PC-3 (cell line): ENCODE data around the gene IQGAP1. TPM values are rescaled to one million over a fixed set of nuclear protein-coding genes. Genes with fewer than 3 reads are reported as not detected.
A peak's percentile ranks its signal among the peaks of the same experiment; 100 is the strongest.

Experiments used
- ATAC-seq: fragments of 200-7000 bp; cut with Tn5 transposase; 2 replicates; pipeline ENCODE4 v1.9.1; 2020; ENCODE audit warnings: mild to moderate bottlenecking, moderate library complexity
- BruUV-seq: library from RNA; stranded (reverse); fragments of 400-500 nt; replicated peaks from 2 replicates; lab custom pipeline; 2021; lab: Mats Ljungman, UMichigan
- CTCF ChIA-PET: fragments of 300-600 bp; sonication (Branson Sonifier 250); formaldehyde crosslinking; loops from one replicate; lab custom pipeline; 2022; ENCODE audit warnings: antibody characterized with exemption; lab: Charles Lee
- POLR2A ChIA-PET: fragments of 300-600 bp; sonication (Branson Sonifier 250); formaldehyde crosslinking; loops from one replicate; lab custom pipeline; 2022; ENCODE audit warnings: antibody characterized with exemption; ENCODE audit not compliant: unreplicated experiment; lab: Charles Lee
- DNase-seq: peaks from one replicate; pipeline ENCODE4 v3.0.0-alpha.2; 2015
- H2AFZ ChIP-seq: fragments of 300-600 bp; sonication (generic); 2 replicates; pipeline ENCODE4 v1.6.0; 2016; ENCODE audit warnings: antibody characterized with exemption, low read length
- H3F3A ChIP-seq: fragments of 300-600 bp; sonication (generic); one replicate; pipeline ENCODE4 v1.6.0; 2017; ENCODE audit warnings: antibody characterized with exemption, low read length, control low read depth, mild to moderate bottlenecking; ENCODE audit not compliant: unreplicated experiment
- H3K27ac ChIP-seq: fragments of 300-600 bp; sonication (generic); 2 replicates; pipeline ENCODE4 v1.5.1; 2016; ENCODE audit warnings: mild to moderate bottlenecking, low read length
- H3K27me3 ChIP-seq: fragments of 300-600 bp; sonication (generic); 2 replicates; pipeline ENCODE4 v1.6.1; 2016; ENCODE audit warnings: low read length, mixed read lengths
- H3K36me3 ChIP-seq: fragments of 300-600 bp; sonication (generic); 2 replicates; pipeline ENCODE4 v1.6.1; 2016; ENCODE audit warnings: low read depth, mixed run types, low read length, mixed read lengths
- H3K4me1 ChIP-seq: fragments of 300-600 bp; sonication (generic); 2 replicates; pipeline ENCODE4 v1.5.1; 2016; ENCODE audit warnings: low read length; ENCODE audit not compliant: insufficient read depth
- H3K4me2 ChIP-seq: fragments of 300-600 bp; sonication (generic); 2 replicates; pipeline ENCODE4 v1.6.0; 2016; ENCODE audit warnings: low read length
- H3K4me3 ChIP-seq: fragments of 300-600 bp; sonication (generic); 2 replicates; pipeline ENCODE4 v1.5.1; 2016; ENCODE audit warnings: mild to moderate bottlenecking, low read length, mixed read lengths
- H3K79me2 ChIP-seq: fragments of 300-600 bp; sonication (generic); 2 replicates; pipeline ENCODE4 v1.6.1; 2017; ENCODE audit warnings: low read length, mixed read lengths
- H3K9ac ChIP-seq: fragments of 300-600 bp; sonication (generic); 2 replicates; pipeline ENCODE4 v1.6.0; 2016; ENCODE audit warnings: mild to moderate bottlenecking, low read length
- H3K9me2 ChIP-seq: fragments of 300-600 bp; sonication (generic); replicated peaks from 2 replicates; pipeline ENCODE4 v1.6.1; 2016; ENCODE audit warnings: mixed run types, low read length, mixed read lengths
- H3K9me3 ChIP-seq: fragments of 300-600 bp; sonication (generic); 2 replicates; pipeline ENCODE4 v1.6.1; 2016; ENCODE audit warnings: low read length, mixed read lengths
- H4K20me1 ChIP-seq: fragments of 300-600 bp; sonication (generic); 2 replicates; pipeline ENCODE4 v1.6.1; 2016; ENCODE audit warnings: low read length, mixed read lengths
- EZH2 ChIP-seq: fragments of 300-600 bp; sonication (generic); IDR thresholded peaks from one replicate; pipeline ENCODE4 v1.6.1; 2017; ENCODE audit warnings: antibody characterized with exemption, mild to moderate bottlenecking, low read length; ENCODE audit not compliant: unreplicated experiment
- EZH2phosphoT487 ChIP-seq: fragments of 300-600 bp; sonication (generic); IDR thresholded peaks from 2 replicates; pipeline ENCODE4 v1.6.1; 2018; ENCODE audit warnings: mild to moderate bottlenecking, antibody characterized with exemption, low read length, borderline replicate concordance
- intact Hi-C: fragments of 100-400 bp; cut with micrococcal nuclease; formaldehyde crosslinking; loops from 2 replicates; pipeline ENCODE4 v1.9.0; 2023
- total RNA-seq: library from RNA; depleted of rRNA; stranded (reverse); fragments of >200 nt; gene quantifications from 2 replicates; pipeline ENCODE4 v1.2.3, GENCODE V29; 2014
- TF ChIP-seq, protein P1 (sequence below): fragments of 300-600 bp; sonication (generic); conservative IDR thresholded peaks from 2 replicates; pipeline ENCODE4 v1.5.1; 2017; ENCODE audit warnings: antibody characterized with exemption, low read depth, mild to moderate bottlenecking, low read length

Gene IQGAP1
- total RNA-seq, 1 experiment from 2014 or later: 139 TPM

DNA sequence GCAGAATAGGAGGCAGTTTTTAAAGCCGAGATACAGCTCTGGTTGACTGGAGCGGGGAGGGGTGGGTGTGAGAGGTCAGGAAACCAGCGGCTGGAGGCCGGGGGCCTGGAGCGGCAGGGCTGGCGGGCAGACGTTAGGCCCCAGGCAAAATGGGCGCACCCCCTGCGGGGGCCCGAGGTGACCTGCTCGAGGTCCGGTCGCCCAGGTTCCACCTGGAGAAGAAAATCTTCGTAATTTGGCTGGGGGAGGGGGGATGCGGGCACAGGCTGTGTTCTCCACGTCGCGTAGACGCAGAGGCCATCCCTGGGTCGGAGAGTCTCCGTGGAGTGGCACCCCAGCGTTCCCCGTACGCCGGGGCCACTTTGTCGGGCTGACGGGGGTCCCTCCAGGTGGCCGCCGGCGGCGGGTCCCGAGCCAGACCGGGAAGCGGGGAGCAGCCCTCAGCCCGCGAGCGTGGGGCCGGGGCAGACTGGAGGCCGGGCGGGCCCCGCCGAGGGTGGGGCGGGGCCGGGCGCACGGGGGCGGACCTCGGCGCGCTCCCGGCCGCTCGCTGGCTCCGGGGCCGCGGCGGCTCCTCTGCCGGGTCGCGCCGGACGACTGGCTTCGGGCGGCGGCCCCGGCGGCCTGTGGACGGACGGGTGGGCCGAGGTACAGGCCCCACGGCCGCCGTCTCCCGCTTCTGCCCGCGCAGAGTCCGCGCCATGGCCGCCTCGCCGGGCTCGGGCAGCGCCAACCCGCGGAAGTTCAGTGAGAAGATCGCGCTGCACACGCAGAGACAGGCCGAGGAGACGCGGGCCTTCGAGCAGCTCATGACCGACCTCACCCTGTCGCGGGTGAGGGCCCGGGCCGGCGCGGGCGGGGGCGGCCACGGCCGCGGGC is 141.6 kb downstream of the IQGAP1 start, which contains the start of gene CRTC3:
TSS of gene CRTC3 (plus strand) at position 553 of the 879 bp plus-strand sequence. CDS start at position 702, 149 bp downstream.
- intact Hi-C loops: loop anchor here (2.0 kb wide), 1 partner anchor 65 kb away; no protein-coding TSS in a partner anchor
- no peaks in the 10 kb centered on the region for H3K9me3 ChIP-seq
- DNase-seq (peak; percentile 42), ATAC-seq (peak; percentile 82)
- POLR2A ChIA-PET: interaction anchor here (0.6 to 0.9 kb wide), 3 partner anchors 11 to 65 kb away, joined by 3 to 14 read pairs (median 3); no protein-coding TSS in a partner anchor
- H3K4me3 ChIP-seq: peak within 1 kb of the TSS; percentile 85
- H3K9ac ChIP-seq: peak within 1 kb of the TSS; percentile 55
- no peaks in the 10 kb centered on the region for H3K36me3 ChIP-seq
- peak within 1 kb of the TSS; percentile 97 for H3K4me2 ChIP-seq
- no peaks in the 10 kb centered on the region for H4K20me1 ChIP-seq
- H3K4me1 ChIP-seq: peaks cover 15% of the 10 kb centered on the region
- no peak for TF ChIP-seq EZH2phosphoT487
- TF ChIP-seq, protein P1, sequence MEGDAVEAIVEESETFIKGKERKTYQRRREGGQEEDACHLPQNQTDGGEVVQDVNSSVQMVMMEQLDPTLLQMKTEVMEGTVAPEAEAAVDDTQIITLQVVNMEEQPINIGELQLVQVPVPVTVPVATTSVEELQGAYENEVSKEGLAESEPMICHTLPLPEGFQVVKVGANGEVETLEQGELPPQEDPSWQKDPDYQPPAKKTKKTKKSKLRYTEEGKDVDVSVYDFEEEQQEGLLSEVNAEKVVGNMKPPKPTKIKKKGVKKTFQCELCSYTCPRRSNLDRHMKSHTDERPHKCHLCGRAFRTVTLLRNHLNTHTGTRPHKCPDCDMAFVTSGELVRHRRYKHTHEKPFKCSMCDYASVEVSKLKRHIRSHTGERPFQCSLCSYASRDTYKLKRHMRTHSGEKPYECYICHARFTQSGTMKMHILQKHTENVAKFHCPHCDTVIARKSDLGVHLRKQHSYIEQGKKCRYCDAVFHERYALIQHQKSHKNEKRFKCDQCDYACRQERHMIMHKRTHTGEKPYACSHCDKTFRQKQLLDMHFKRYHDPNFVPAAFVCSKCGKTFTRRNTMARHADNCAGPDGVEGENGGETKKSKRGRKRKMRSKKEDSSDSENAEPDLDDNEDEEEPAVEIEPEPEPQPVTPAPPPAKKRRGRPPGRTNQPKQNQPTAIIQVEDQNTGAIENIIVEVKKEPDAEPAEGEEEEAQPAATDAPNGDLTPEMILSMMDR: no peak
- TF ChIP-seq EZH2: no peak
- peak within 1 kb of the TSS; percentile 99 for H2AFZ ChIP-seq
- TSS peak; percentile 69 for BruUV-seq
- H3F3A ChIP-seq: no peaks in the 10 kb centered on the region
- CTCF ChIA-PET: no interaction called here
- H3K27me3 ChIP-seq: no peaks in the 10 kb centered on the region
- no peaks in the 10 kb centered on the region for H3K9me2 ChIP-seq
- no peak within 1 kb of the TSS for H3K27ac ChIP-seq
- H3K79me2 ChIP-seq: peaks cover 38% of the 10 kb centered on the region

DNA sequence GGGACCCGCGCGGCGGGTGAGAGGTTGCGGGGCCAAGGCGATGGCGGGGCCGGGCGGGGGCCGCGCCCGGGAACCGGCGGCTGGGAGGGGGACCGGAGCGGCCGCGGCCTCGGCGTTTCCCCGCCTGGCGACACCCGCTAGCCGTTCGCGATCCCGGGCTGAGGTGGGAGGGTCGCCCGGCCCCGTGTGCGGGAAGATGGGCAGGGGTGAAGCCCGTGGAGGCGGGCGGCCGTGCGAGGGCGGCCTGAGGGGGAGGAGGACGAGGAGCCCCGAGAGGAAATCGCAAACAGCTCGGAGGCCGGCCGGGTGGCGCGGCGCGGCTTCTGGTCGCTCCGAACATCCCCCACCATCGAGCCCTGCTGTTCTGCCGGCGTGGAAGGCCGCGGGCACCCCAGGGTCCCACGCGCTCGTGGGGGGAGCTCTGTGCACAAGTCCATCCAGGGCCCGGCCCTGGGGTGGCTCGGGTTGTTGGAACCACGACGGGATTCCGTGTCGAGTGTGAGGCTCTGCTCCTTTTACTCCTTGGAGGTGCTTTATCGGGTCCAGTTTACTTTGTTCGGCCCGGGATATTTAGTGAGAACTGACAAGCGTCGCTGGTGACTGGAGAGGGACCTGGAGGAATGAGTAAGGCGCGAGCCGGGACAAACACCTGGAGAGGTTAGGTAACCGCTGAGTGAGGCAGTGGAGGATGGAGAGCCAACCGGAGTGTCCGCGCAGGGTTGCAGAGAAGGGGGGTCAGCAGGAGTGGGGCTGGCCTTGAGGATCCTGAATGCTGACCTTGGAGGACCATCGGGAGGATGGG is 142.4 kb downstream of the IQGAP1 start:
- H3K9me3 ChIP-seq: no peaks in the 10 kb centered on the region
- no peaks in the 10 kb centered on the region for H3F3A ChIP-seq
- H3K79me2 ChIP-seq: peaks cover 44% of the 10 kb centered on the region
- intact Hi-C loops: loop anchor here (2.0 kb wide), 1 partner anchor 64 kb away; no protein-coding TSS in a partner anchor
- peak overlapping the region; percentile 78 for H2AFZ ChIP-seq
- H3K36me3 ChIP-seq: no peaks in the 10 kb centered on the region
- peak; percentile 45 for ATAC-seq
- BruUV-seq: no TSS peak
- H3K4me3 ChIP-seq: peak overlapping the region; percentile 85
- no peak for TF ChIP-seq EZH2
- H4K20me1 ChIP-seq: no peaks in the 10 kb centered on the region
- ChIA-PET CTCF (no interaction called here), POLR2A (interaction anchor here (0.7 to 0.9 kb wide), 4 partner anchors 11 to 168 kb away, joined by 3 to 4 read pairs (median 4); no protein-coding TSS in a partner anchor)
- no peaks in the 10 kb centered on the region for H3K27me3 ChIP-seq
- H3K27ac ChIP-seq: no peak overlapping the region
- peak overlapping the region; percentile 84 for H3K4me2 ChIP-seq
- H3K9me2 ChIP-seq: no peaks in the 10 kb centered on the region
- DNase-seq: peak; percentile 62
- peak overlapping the region; percentile 55 for H3K9ac ChIP-seq
- peaks cover 15% of the 10 kb centered on the region for H3K4me1 ChIP-seq

DNA sequence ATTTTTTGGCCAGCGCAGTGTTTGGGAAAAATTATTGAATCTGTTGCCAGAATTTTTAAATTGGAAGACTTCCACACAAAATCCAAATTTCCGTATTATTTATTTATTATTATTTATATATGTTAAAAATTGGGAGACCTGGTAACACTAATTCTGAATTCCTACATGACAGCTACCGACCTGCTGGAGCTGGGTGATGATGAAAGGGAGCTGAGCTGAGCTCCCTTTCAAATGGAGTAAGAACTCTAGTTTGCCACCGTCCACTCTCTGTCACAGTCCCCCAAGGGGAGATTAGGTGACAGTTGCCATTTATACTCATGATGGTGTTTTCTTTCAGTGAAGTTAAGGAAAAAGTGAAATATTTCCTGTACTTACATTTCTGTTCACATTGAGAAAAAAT is 143.1 kb downstream of the IQGAP1 start:
- POLR2A ChIA-PET: interaction anchor here (0.7 to 0.8 kb wide), 3 partner anchors 11 to 169 kb away, joined by 3 to 4 read pairs (median 4); no protein-coding TSS in a partner anchor
- Histone ChIP-seq H3K9me2 (no peaks in the 10 kb centered on the region), H3K79me2 (peaks cover 49% of the 10 kb centered on the region), H3K27ac (no peak overlapping the region), H3K4me1 (peaks cover 15% of the 10 kb centered on the region), H3K36me3 (no peaks in the 10 kb centered on the region), H3K27me3 (no peaks in the 10 kb centered on the region), H3K4me3 (peak overlapping the region; percentile 85), H3K4me2 (peak overlapping the region; percentile 84), H3F3A (no peaks in the 10 kb centered on the region), H3K9ac (no peak overlapping the region), H2AFZ (no peak overlapping the region), H4K20me1 (no peaks in the 10 kb centered on the region), H3K9me3 (no peaks in the 10 kb centered on the region)
- DNase-seq (no peak), ATAC-seq (no peak)
- intact Hi-C loops: loop anchor here (2.0 kb wide), 1 partner anchor 64 kb away; no protein-coding TSS in a partner anchor
- CTCF ChIA-PET: no interaction called here
- no TSS peak for BruUV-seq
- TF ChIP-seq EZH2 (no peak), EZH2phosphoT487 (no peak)
- TF ChIP-seq, protein P1: no peak
